HAP-1 (cell line): ENCODE data around the gene ANKMY2.
"Not testable (repeated sequence)": the region's sequence is repeated elsewhere in the genome, so short reads cannot be mapped to it uniquely, and the experiment has no call there.

ENCODE experiments used
- DNase-seq, 2 experiments: peaks; one replicate each; pipeline ENCODE4 v3.0.0-alpha.2; 2016 to 2020; ENCODE audit warnings: low spot score in 2 of 2
- H3K27me3 ChIP-seq: fragments of 250-450 bp; sonication (Bioruptor Pico); 2 replicates; pipeline ENCODE4 v1.5.1; 2020; ENCODE audit warnings: low read depth, mild to moderate bottlenecking, moderate library complexity
- H3K36me3 ChIP-seq: fragments of 250-450 bp; sonication (Bioruptor Pico); replicated peaks from 2 replicates; pipeline ENCODE4 v1.5.1; 2020; ENCODE audit warnings: mild to moderate bottlenecking
- H3K4me1 ChIP-seq: fragments of 250-450 bp; sonication (Bioruptor Pico); 2 replicates; pipeline ENCODE4 v1.5.1; 2020; ENCODE audit warnings: mild to moderate bottlenecking
- H3K4me3 ChIP-seq: fragments of 250-450 bp; sonication (Bioruptor Pico); 2 replicates; pipeline ENCODE4 v1.5.1; 2020; ENCODE audit warnings: mild to moderate bottlenecking, moderate library complexity
- H3K9me3 ChIP-seq: fragments of 250-450 bp; sonication (Bioruptor Pico); 2 replicates; pipeline ENCODE4 v1.5.1; 2020; ENCODE audit warnings: mild to moderate bottlenecking, moderate library complexity
- in situ Hi-C: fragments of 300-500 bp; cut with MboI; formaldehyde crosslinking; loops from 3 replicates; pipeline ENCODE4 v1.14.3; 2020; ENCODE audit warnings: low sequenced_read_pairs, inconsistent platforms, mixed read lengths

Gene ANKMY2

GRCh38 chr7:16645593-16646471 lies at the start of gene ANKMY2, which contains the start of gene BZW2:
TSS of gene ANKMY2 (minus strand) at chr7:16645754. CDS start at chr7:16645573, 181 bp downstream.
TSS of gene BZW2 (plus strand) at chr7:16646181. CDS start at chr7:16665444, 19,263 bp downstream.
- Histone ChIP-seq H3K4me1 (peaks cover 31% of the 10 kb centered on the region), H3K27me3 (no peaks in the 10 kb centered on the region), H3K9me3 (no peaks in the 10 kb centered on the region), H3K36me3 (no peaks in the 10 kb centered on the region), H3K4me3 (peak within 1 kb of the TSS; percentile 97)
- in situ Hi-C loops, result no loop called here
- DNase-seq, result peak; percentile 89 to 95

- H3K36me3 ChIP-seq, result peaks cover 71% of the 10 kb centered on the region
- no peak overlapping the region for H3K4me3 ChIP-seq
- in situ Hi-C loops, result loop anchor here (10.0 kb wide), 1 partner anchor 220 kb away; no protein-coding TSS in a partner anchor
- peaks cover 19% of the 10 kb centered on the region for H3K4me1 ChIP-seq
- DNase-seq, result no peak
- no peaks in the 10 kb centered on the region for H3K27me3 ChIP-seq
- H3K9me3 ChIP-seq, result no peaks in the 10 kb centered on the region
Measured at GRCh38 chr7:16694806-16695205, 49.3 kb upstream of the ANKMY2 start.

GRCh38 chr7:16693601-16694318 lies 48.2 kb upstream of the ANKMY2 start:
- H3K9me3 ChIP-seq, result no peaks in the 10 kb centered on the region
- H3K4me1 ChIP-seq, result peaks cover 16% of the 10 kb centered on the region
- no peak for DNase-seq
- no peak overlapping the region for H3K4me3 ChIP-seq
- no peaks in the 10 kb centered on the region for H3K27me3 ChIP-seq
- H3K36me3 ChIP-seq, result peaks cover 64% of the 10 kb centered on the region
- in situ Hi-C loops, result loop anchor here (10.0 kb wide), 1 partner anchor 221 kb away; no protein-coding TSS in a partner anchor

GRCh38 chr7:16691241-16691640 lies 45.7 kb upstream of the ANKMY2 start:
- H3K9me3 ChIP-seq, result no peaks in the 10 kb centered on the region
- in situ Hi-C loops, result loop anchor here (10.0 kb wide), 1 partner anchor 224 kb away; no protein-coding TSS in a partner anchor
- DNase-seq, result no peak
- H3K36me3 ChIP-seq, result peaks cover 45% of the 10 kb centered on the region
- no peaks in the 10 kb centered on the region for H3K4me1 ChIP-seq
- H3K27me3 ChIP-seq, result no peaks in the 10 kb centered on the region
- H3K4me3 ChIP-seq, result no peak overlapping the region

GRCh38 chr7:16688249-16688648 lies 42.7 kb upstream of the ANKMY2 start:
- no peaks in the 10 kb centered on the region for H3K4me1 ChIP-seq
- H3K4me3 ChIP-seq, result no peak overlapping the region
- in situ Hi-C loops, result no loop called here
- no peaks in the 10 kb centered on the region for H3K9me3 ChIP-seq
- no peak for DNase-seq
- H3K36me3 ChIP-seq, result peaks cover 37% of the 10 kb centered on the region
- no peaks in the 10 kb centered on the region for H3K27me3 ChIP-seq

GRCh38 chr7:16685535-16685934 lies 40.0 kb upstream of the ANKMY2 start:
- no peak for DNase-seq
- H3K36me3 ChIP-seq, result peaks cover 41% of the 10 kb centered on the region
- in situ Hi-C loops, result no loop called here
- no peaks in the 10 kb centered on the region for H3K4me1 ChIP-seq
- H3K4me3 ChIP-seq, result no peak overlapping the region
- H3K9me3 ChIP-seq, result no peaks in the 10 kb centered on the region
- H3K27me3 ChIP-seq, result no peaks in the 10 kb centered on the region

GRCh38 chr7:16684935-16685334 lies 39.4 kb upstream of the ANKMY2 start:
- no peaks in the 10 kb centered on the region for H3K27me3 ChIP-seq
- no peak for DNase-seq
- no peaks in the 10 kb centered on the region for H3K9me3 ChIP-seq
- no peaks in the 10 kb centered on the region for H3K4me1 ChIP-seq
- in situ Hi-C loops, result no loop called here
- peaks cover 41% of the 10 kb centered on the region for H3K36me3 ChIP-seq
- H3K4me3 ChIP-seq, result no peak overlapping the region

- DNase-seq, H3K9me3 ChIP-seq, H3K4me1 ChIP-seq, H3K4me3 ChIP-seq, H3K27me3 ChIP-seq, in situ Hi-C loops: not testable (repeated sequence)
- H3K36me3 ChIP-seq, result peaks cover 57% of the 10 kb centered on the region
Measured at GRCh38 chr7:16678645-16679566, 33.4 kb upstream of the ANKMY2 start.

GRCh38 chr7:16677978-16678494 lies 32.5 kb upstream of the ANKMY2 start:
- in situ Hi-C loops, result no loop called here
- peaks cover 50% of the 10 kb centered on the region for H3K36me3 ChIP-seq
- H3K4me3 ChIP-seq, result no peak overlapping the region
- no peaks in the 10 kb centered on the region for H3K9me3 ChIP-seq
- H3K27me3 ChIP-seq, result no peaks in the 10 kb centered on the region
- DNase-seq, result no peak
- no peaks in the 10 kb centered on the region for H3K4me1 ChIP-seq

- in situ Hi-C loops, result no loop called here
- H3K36me3 ChIP-seq, result peaks cover 36% of the 10 kb centered on the region
Measured at GRCh38 chr7:16675277-16675676, 29.7 kb upstream of the ANKMY2 start.

GRCh38 chr7:16671811-16672210 lies 26.3 kb upstream of the ANKMY2 start:
- Histone ChIP-seq H3K9me3 (no peaks in the 10 kb centered on the region), H3K27me3 (no peaks in the 10 kb centered on the region), H3K4me1 (peaks cover 14% of the 10 kb centered on the region), H3K36me3 (peaks cover 49% of the 10 kb centered on the region), H3K4me3 (no peak overlapping the region)
- no peak for DNase-seq
- in situ Hi-C loops, result no loop called here

More at GRCh38 chr7:16675277-16675676, 29.7 kb upstream of the ANKMY2 start:
- no peaks in the 10 kb centered on the region for H3K9me3 ChIP-seq
- no peak overlapping the region for H3K4me3 ChIP-seq
- no peak for DNase-seq
- no peaks in the 10 kb centered on the region for H3K4me1 ChIP-seq
- no peaks in the 10 kb centered on the region for H3K27me3 ChIP-seq

- peaks cover 44% of the 10 kb centered on the region for H3K36me3 ChIP-seq
Measured at GRCh38 chr7:16670731-16671344, 25.3 kb upstream of the ANKMY2 start.

More at GRCh38 chr7:16670731-16671344, 25.3 kb upstream of the ANKMY2 start:
- Histone ChIP-seq H3K4me1 (peaks cover 14% of the 10 kb centered on the region), H3K27me3 (no peaks in the 10 kb centered on the region), H3K4me3 (no peak overlapping the region), H3K9me3 (no peaks in the 10 kb centered on the region)
- DNase-seq, result no peak
- in situ Hi-C loops, result no loop called here
